IPS-18c (cell line): ENCODE data around the gene UBAP2L.
A peak's percentile ranks its signal among the peaks of the same experiment; 100 is the strongest.
"Not testable (repeated sequence)": the region's sequence is repeated elsewhere in the genome, so short reads cannot be mapped to it uniquely, and the experiment has no call there.

ENCODE experiments used
- H3K4me3 ChIP-seq: 2 replicates; pipeline ENCODE4 v1.7.0; 2013; ENCODE audit warnings: low read depth, mild to moderate bottlenecking, low read length, moderate library complexity; ENCODE audit not compliant: insufficient read depth
- H3K9me3 ChIP-seq: one replicate; pipeline ENCODE4 v1.6.1; 2013; ENCODE audit warnings: mild to moderate bottlenecking, low read length, moderate library complexity; ENCODE audit not compliant: control insufficient read depth, insufficient read depth

UBAP2L gene

GRCh38 chr1:154272999-154273563, 52.3 kb downstream of the UBAP2L start:
- Histone ChIP-seq H3K4me3 (peak overlapping the region; percentile 68), H3K9me3 (no peaks in the 10 kb centered on the region)

DNA sequence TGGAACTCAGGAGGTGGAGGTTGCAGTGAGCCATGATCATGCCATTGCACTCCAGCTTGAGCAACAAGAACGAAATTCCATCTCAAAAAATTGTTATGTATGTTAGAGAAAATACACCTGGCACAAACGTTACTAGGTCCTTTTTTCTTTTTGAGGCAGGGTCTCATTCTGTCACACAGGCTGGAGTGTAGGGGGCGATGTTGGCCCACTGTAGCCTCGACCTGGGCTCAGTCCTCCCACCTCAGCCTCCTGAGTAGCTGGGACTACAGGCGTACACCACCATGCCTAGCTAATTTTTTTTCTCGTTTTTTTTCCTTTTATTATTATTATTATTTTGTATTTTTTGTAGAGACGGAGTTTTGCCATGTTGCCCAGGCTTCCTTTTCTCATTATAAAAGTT, 56.0 kb downstream of the UBAP2L start:
- no peak overlapping the region for H3K4me3 ChIP-seq
- no peaks in the 10 kb centered on the region for H3K9me3 ChIP-seq

GRCh38 chr1:154287591-154287990, 66.8 kb downstream of the UBAP2L start:
- H3K9me3 ChIP-seq, H3K4me3 ChIP-seq: not testable (repeated sequence)

- Histone ChIP-seq H3K4me3 (no peak overlapping the region), H3K9me3 (peaks cover 2% of the 10 kb centered on the region)
Measured at GRCh38 chr1:154288661-154289060, 67.9 kb downstream of the UBAP2L start.

GRCh38 chr1:154290921-154291320, 70.2 kb downstream of the UBAP2L start:
- H3K9me3 ChIP-seq, result peaks cover 2% of the 10 kb centered on the region
- H3K4me3 ChIP-seq, result no peak overlapping the region

DNA sequence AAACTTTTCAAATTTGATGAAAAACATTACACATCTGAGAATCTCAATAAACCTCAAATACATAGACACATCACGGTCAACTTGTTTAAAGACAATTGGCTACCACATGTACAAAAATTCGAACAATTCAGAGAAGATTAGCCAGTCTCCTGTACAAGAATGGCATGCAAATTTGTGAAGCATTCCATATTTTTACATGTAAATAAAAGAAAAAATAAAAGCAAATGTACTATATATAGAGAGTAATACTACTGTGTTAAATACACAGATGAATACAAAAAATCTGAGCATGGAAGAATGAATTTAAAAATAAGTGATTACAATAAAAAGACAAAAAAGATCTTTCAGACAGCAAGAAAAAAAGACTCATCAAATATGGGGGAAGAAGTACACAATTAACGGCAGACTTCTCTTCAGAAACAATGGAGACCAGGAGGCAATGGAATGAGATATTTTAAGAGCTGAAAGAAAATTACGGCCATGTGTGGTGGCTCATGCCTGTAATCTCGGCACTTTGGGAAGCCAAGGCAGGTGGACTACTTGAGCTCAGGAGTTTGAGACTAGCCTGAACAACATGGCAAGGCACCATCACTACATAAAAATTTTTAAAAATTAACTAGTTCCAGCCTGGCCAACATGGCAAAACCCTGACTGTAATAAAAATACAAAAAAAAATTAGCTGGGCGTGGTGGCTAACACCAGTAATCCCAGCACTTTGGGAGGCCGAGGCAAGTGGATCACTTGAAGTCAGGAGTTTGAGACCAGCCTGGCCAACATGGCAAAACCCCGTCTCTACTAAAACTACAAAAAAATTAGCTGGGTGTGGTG, 74.9 kb downstream of the UBAP2L start:
- no peak overlapping the region for H3K4me3 ChIP-seq
- peaks cover 4% of the 10 kb centered on the region for H3K9me3 ChIP-seq

DNA sequence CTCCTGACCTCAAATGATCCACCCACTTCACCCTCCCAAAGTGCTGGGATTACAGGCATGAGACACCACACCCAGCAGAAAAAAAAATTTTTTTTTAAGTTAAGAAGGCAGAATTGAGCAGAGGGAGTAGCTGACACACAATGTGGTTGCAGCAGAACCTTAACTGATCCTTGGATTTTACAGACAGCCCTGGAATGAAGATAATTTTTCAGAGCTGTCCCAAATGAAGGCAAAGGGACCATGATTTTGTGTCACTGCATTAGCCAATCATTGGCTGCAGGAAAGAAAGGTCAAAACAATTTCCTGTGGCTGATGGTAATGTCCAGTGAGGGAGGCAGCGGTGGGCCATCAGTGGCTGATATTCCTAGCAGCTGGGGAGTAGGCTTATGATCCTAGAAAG, 80.8 kb downstream of the UBAP2L start:
- peaks cover 4% of the 10 kb centered on the region for H3K9me3 ChIP-seq
- H3K4me3 ChIP-seq, result no peak overlapping the region

DNA sequence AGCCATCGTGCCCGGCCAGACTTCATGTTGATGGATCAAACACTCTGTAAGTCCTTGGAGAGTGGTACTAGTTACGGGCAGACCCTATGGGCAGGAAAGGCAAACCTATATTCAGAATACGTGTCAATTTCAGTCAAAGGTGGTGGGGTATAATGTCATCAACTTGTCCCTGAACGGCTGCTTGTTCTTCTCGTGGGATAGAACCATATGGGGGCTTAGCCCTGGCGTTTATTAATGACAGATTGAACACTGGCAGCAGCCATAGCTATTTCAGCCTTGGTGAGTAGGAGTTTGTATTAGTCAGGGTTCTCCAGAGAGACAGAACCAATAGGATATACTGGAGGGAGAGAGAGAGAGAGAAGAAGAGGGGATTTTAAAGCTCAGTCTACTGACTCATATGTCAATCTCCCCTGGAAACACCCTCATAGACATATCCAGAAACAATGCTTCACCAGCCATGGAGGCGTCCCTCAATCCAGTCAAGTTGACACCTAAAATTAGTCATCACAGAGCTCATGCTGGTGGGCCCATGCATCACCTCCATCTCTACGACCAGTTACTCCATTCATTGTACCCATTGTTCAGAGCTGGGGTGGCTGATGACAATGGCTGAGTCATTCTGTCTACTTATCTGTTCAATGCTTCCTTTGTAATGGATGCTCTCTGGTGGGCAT, 84.0 kb downstream of the UBAP2L start:
- H3K4me3 ChIP-seq, result no peak overlapping the region

DNA sequence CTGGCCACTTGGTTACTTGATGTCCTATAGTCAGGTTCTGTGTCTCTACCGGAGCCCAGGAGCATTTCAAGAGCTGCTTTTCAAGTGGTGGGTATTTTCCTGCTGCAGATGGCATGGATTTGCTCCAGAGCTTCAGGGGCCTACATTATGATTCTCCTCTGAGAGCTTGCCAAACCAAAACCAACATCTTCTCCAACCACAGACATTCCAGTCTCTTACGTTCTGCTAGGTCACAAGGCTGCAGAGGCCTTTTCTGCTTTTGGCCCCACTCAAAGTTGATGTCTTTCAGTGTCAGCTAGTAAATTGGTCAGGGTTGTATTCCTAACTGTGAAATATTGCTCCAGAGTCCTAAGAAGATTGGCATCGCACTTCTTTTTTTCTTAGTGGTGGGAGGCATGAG, 85.4 kb downstream of the UBAP2L start:
- Histone ChIP-seq H3K9me3 (peaks cover 2% of the 10 kb centered on the region), H3K4me3 (no peak overlapping the region)

More for the DNA sequence above, 84.0 kb downstream of the UBAP2L start:
- H3K9me3 ChIP-seq, result peaks cover 2% of the 10 kb centered on the region

DNA sequence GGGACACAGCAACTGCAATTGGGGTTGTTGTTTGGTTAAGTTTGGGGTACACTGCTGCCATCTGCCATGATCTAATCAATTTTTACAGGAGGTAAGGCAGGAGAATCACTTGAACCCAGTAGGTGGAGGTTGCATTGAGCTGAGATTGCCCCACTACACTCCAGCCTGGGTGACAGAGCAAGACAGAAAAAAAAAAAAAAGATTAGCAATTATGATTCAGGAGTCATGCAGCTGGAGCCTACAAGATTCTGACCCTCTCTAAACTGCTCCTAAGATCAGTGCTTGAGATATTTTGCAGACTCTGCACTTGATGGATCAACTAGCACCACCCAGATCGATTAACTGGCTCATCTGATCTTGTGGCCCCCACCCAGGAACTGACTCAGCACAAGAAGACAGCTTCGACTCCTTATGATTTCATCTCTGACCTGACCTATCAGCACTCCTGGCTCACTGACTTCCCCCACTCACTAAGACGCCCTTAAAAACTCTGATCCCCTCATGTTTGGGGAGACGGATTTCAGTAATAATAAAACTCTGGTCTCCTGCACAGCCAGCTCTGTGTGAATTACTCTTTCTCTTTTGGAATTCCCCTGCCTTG, 87.0 kb downstream of the UBAP2L start:
- not testable (repeated sequence) for H3K4me3 ChIP-seq, H3K9me3 ChIP-seq

DNA sequence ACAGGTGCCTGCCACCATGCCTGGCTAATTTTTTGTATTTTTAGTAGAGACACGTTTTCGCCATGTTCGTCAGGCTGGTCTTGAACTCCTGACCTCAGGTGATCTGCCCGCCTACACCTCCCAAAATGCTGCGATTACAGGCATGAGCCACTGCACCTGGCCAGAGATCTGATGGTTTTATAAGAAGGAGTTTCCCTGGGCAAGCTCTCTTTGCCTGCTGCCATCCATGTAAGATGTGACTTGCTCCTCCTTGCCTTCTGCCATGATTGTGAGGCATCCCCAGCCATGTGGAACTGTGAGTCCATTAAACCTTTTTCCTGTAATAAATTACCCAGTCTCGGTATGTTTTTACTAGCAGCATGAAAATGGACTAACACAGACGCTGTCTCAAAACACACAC, 88.4 kb downstream of the UBAP2L start:
- not testable (repeated sequence) for H3K9me3 ChIP-seq, H3K4me3 ChIP-seq

- H3K4me3 ChIP-seq, H3K9me3 ChIP-seq: not testable (repeated sequence)
Measured at GRCh38 chr1:154312229-154313065, 91.7 kb downstream of the UBAP2L start.

DNA sequence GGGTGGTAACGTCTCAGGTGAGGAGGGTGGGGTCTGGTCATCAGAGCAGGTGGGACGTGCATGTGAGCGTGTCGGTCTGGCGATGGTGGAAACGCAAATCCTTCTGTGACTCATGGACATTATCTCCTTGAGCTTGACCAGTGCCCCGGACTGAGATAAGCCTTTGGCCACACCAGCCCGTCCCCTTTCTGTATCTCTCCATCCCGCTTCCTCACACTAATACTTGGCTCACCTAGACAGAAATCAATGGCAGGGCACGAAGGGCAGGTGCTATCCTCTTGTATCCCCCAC, 92.3 kb downstream of the UBAP2L start:
- H3K4me3 ChIP-seq, result no peak overlapping the region
- H3K9me3 ChIP-seq, result peaks cover 2% of the 10 kb centered on the region

DNA sequence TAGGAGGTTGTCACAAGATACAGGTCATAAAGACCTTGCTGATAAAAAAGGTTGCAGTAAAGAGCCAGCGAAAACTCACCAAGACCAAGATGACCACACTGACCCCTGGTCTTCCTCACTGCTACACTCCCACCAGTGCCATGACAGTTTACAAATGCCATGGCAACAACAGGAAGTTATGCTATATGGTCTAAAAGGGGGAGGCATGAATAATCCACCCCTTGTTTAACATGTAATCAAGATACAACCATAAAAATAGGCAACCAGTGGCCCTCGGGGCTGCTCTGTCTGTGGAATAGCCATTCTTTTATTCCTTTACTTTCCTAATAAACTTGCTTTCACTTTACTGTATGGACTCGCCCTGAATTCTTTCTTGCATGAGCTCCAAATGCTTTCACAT, 93.5 kb downstream of the UBAP2L start:
- not testable (repeated sequence) for H3K9me3 ChIP-seq, H3K4me3 ChIP-seq

DNA sequence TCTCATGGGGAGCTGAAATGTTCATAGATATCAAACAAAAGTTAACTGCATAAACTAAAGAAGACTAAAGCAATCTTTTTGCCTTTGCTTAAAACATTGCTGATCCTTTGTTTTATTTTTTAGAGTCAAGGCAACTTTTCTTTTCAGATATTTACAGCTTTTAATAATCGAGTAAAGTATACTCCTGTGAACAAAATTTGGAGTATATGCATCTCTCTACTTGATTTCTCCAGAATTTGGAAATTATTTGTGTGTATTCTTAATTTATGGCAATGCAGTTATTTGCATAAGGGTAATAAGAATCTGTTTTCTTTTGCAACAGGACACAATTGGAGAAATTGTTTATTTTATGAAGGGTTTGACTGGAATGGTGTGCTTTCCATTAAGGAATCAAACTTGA, 95.9 kb downstream of the UBAP2L start:
- H3K9me3 ChIP-seq, result peaks cover 2% of the 10 kb centered on the region
- H3K4me3 ChIP-seq, result no peak overlapping the region

GRCh38 chr1:154318386-154318785, 97.6 kb downstream of the UBAP2L start:
- Histone ChIP-seq H3K9me3 (peaks cover 2% of the 10 kb centered on the region), H3K4me3 (no peak overlapping the region)
